OCI-LY7 (cell line): ENCODE data around the gene RAB31. TPM values are rescaled to one million over a fixed set of nuclear protein-coding genes. Genes with fewer than 3 reads are reported as not detected.

ENCODE experiments used
- BruUV-seq: library from RNA; stranded (reverse); fragments of 400-500 nt; replicated peaks from 2 replicates; lab custom pipeline; 2021; lab: Mats Ljungman, UMichigan
- CTCF ChIA-PET: fragments of 300-600 bp; sonication (Branson Sonifier 250); formaldehyde crosslinking; loops from one replicate; lab custom pipeline; 2022; ENCODE audit warnings: antibody characterized with exemption; ENCODE audit not compliant: unreplicated experiment; lab: Charles Lee
- POLR2A ChIA-PET: fragments of 300-600 bp; sonication (Branson Sonifier 250); formaldehyde crosslinking; loops from one replicate; lab custom pipeline; 2022; ENCODE audit warnings: antibody characterized with exemption; lab: Charles Lee
- DNase-seq: peaks from one replicate; pipeline ENCODE4 v3.0.0-alpha.2; 2015; ENCODE audit warnings: low spot score
- H2AFZ ChIP-seq: fragments of 200-600 bp; sonication (generic), shearing (Covaris generic); 2 replicates; pipeline ENCODE4 v1.6.1; 2014; ENCODE audit warnings: mild to moderate bottlenecking, antibody characterized with exemption, low read length, moderate library complexity
- H3K27ac ChIP-seq: fragments of 200-600 bp; sonication (generic); 2 replicates; pipeline ENCODE4 v1.5.1; 2014; ENCODE audit warnings: mixed run types, low read depth, mild to moderate bottlenecking, moderate library complexity, low read length, inconsistent platforms; ENCODE audit not compliant: poor library complexity, severe bottlenecking
- H3K36me3 ChIP-seq: fragments of 200-600 bp; sonication (generic); 2 replicates; pipeline ENCODE4 v1.6.1; 2014; ENCODE audit warnings: mild to moderate bottlenecking, antibody characterized with exemption, low read length, moderate library complexity, mixed read lengths; ENCODE audit not compliant: insufficient read depth
- H3K4me1 ChIP-seq: fragments of 200-600 bp; sonication (generic); 2 replicates; pipeline ENCODE4 v1.5.1; 2014; ENCODE audit warnings: mild to moderate bottlenecking, low read length; ENCODE audit not compliant: insufficient read depth, poor library complexity, severe bottlenecking
- H3K4me2 ChIP-seq: fragments of 200-600 bp; sonication (generic); 2 replicates; pipeline ENCODE4 v1.6.1; 2014; ENCODE audit warnings: mild to moderate bottlenecking, low read length
- H3K4me3 ChIP-seq: fragments of 200-600 bp; sonication (generic); 2 replicates; pipeline ENCODE4 v1.5.1; 2014; ENCODE audit warnings: mild to moderate bottlenecking, low read depth, low read length; ENCODE audit not compliant: poor library complexity, severe bottlenecking
- H3K79me2 ChIP-seq: fragments of 200-600 bp; sonication (generic); 2 replicates; pipeline ENCODE4 v1.6.1; 2016; ENCODE audit warnings: low read depth, mild to moderate bottlenecking, low read length, moderate library complexity, mixed read lengths; ENCODE audit not compliant: insufficient read depth
- H3K9me2 ChIP-seq: fragments of 200-600 bp; sonication (generic); 2 replicates; pipeline ENCODE4 v1.6.1; 2016; ENCODE audit warnings: mild to moderate bottlenecking, low read length, mixed read lengths; ENCODE audit not compliant: insufficient read depth
- H3K9me3 ChIP-seq: fragments of 200-600 bp; sonication (generic); 2 replicates; pipeline ENCODE4 v1.6.1; 2014; ENCODE audit warnings: mild to moderate bottlenecking, mixed run types, low read length, mixed read lengths
- H4K20me1 ChIP-seq: fragments of 200-600 bp; sonication (generic); 2 replicates; pipeline ENCODE4 v1.6.1; 2014; ENCODE audit warnings: mild to moderate bottlenecking, antibody characterized with exemption, low read length, moderate library complexity, mixed read lengths; ENCODE audit not compliant: insufficient read depth
- CTCF ChIP-seq: fragments of 200-600 bp; sonication (generic); conservative IDR thresholded peaks from 2 replicates; pipeline ENCODE4 v1.5.1; 2014; ENCODE audit warnings: mild to moderate bottlenecking, antibody characterized with exemption, low read length, moderate library complexity, mixed read lengths
- EZH2phosphoT487 ChIP-seq: fragments of 200-600 bp; sonication (generic); IDR thresholded peaks from 2 replicates; pipeline ENCODE4 v1.6.1; 2018; ENCODE audit warnings: low read depth, borderline replicate concordance, mild to moderate bottlenecking, mixed run types, antibody characterized with exemption, low read length, moderate library complexity, mixed read lengths
- intact Hi-C: fragments of 100-400 bp; cut with micrococcal nuclease; formaldehyde crosslinking; loops from one replicate; pipeline ENCODE4 v1.10.0; 2022; ENCODE audit not compliant: unreplicated experiment
- total RNA-seq, 2 experiments: library from RNA; depleted of rRNA in 1 of 2; stranded (reverse); fragments of >200 nt in 1 of 2; shearing (Covaris generic) in 1 of 2; gene quantifications; 2 replicates each; pipeline ENCODE4 v1.2.3, GENCODE V29; 2014 to 2022

Gene RAB31
- total RNA-seq, 2 experiments from 2014 or later = not detected

GRCh38 chr18:9750112-9750511, 42.0 kb downstream of the RAB31 start:
- Histone ChIP-seq H3K9me2 (no peaks in the 10 kb centered on the region), H3K4me1 (no peaks in the 10 kb centered on the region), H3K4me3 (no peak overlapping the region), H3K9me3 (no peaks in the 10 kb centered on the region), H3K27ac (no peak overlapping the region), H3K36me3 (no peaks in the 10 kb centered on the region), H3K4me2 (no peak overlapping the region), H4K20me1 (no peaks in the 10 kb centered on the region), H2AFZ (no peak overlapping the region), H3K79me2 (no peaks in the 10 kb centered on the region)
- ChIA-PET POLR2A (interaction anchor here (0.6 to 0.9 kb wide), 2 partner anchors 12 to 424 kb away, joined by 3 to 4 read pairs; no protein-coding TSS in a partner anchor), CTCF (no interaction called here)
- BruUV-seq = no TSS peak
- TF ChIP-seq CTCF = no peak
- no peak for TF ChIP-seq EZH2phosphoT487
- intact Hi-C loops = no loop called here
- DNase-seq = no peak

- H3K4me2 ChIP-seq = no peak overlapping the region
- BruUV-seq = no TSS peak
These were observed 42.7 kb downstream of the RAB31 start for GRCh38 chr18:9750606-9751304.

More at GRCh38 chr18:9750606-9751304, 42.7 kb downstream of the RAB31 start:
- H3K9me3 ChIP-seq = no peaks in the 10 kb centered on the region
- H3K9me2 ChIP-seq = no peaks in the 10 kb centered on the region
- H2AFZ ChIP-seq = no peak overlapping the region
- CTCF ChIA-PET = no interaction called here
- POLR2A ChIA-PET = interaction anchor here (0.6 to 0.9 kb wide), 3 partner anchors 13 to 425 kb away, joined by 3 to 4 read pairs (median 4); no protein-coding TSS in a partner anchor
- DNase-seq = no peak
- intact Hi-C loops = no loop called here
- H4K20me1 ChIP-seq = no peaks in the 10 kb centered on the region
- no peaks in the 10 kb centered on the region for H3K79me2 ChIP-seq
- H3K4me1 ChIP-seq = no peaks in the 10 kb centered on the region
- no peaks in the 10 kb centered on the region for H3K36me3 ChIP-seq
- H3K4me3 ChIP-seq = no peak overlapping the region
- TF ChIP-seq EZH2phosphoT487 (no peak), CTCF (no peak)
- H3K27ac ChIP-seq = no peak overlapping the region
